CD14-positive monocyte (primary cell): Measurements from ENCODE around the gene ZNF423. TPM values are rescaled to one million over a fixed set of nuclear protein-coding genes. Genes with fewer than 3 reads are reported as not detected.

Experiments
- DNase-seq, 3 donors: peaks; one replicate each; pipeline ENCODE4 v3.0.0-alpha.2; 2011 to 2022
- H2AFZ ChIP-seq: 2 replicates; pipeline ENCODE4 v1.6.0; 2012; ENCODE audit warnings: mild to moderate bottlenecking, low read depth, low read length, inconsistent platforms; ENCODE audit not compliant: insufficient read depth, poor library complexity, severe bottlenecking
- H3K27ac ChIP-seq, 2 donors: 1 replicate in 1 of 2; 2 replicates in 1 of 2; pipeline ENCODE4 v1.5.1; 2012 to 2013; ENCODE audit warnings: low read length in 2 of 2, control low read depth in 1 of 2, inconsistent platforms in 1 of 2, low read depth in 1 of 2, mild to moderate bottlenecking in 1 of 2
- H3K27me3 ChIP-seq, 2 donors: one replicate each; pipeline versions ENCODE4 v1.6.0 to v1.6.1; 2011 to 2013; ENCODE audit warnings: low read length in 2 of 2; ENCODE audit not compliant: control insufficient read depth in 2 of 2, insufficient read depth in 2 of 2
- H3K36me3 ChIP-seq, 2 donors: replicated peaks in 1 of 2; 1 replicate in 1 of 2; 2 replicates in 1 of 2; pipeline versions ENCODE4 v1.5.1 to v1.6.1; 2012 to 2013; ENCODE audit warnings: low read length in 2 of 2, control low read depth in 1 of 2, inconsistent platforms in 1 of 2, mild to moderate bottlenecking in 1 of 2; ENCODE audit not compliant: insufficient read depth in 2 of 2, control insufficient read depth in 1 of 2
- H3K4me1 ChIP-seq, 2 donors: 1 replicate in 1 of 2; 2 replicates in 1 of 2; pipeline versions ENCODE4 v1.5.1 to v1.6.1; 2012 to 2013; ENCODE audit warnings: low read length in 2 of 2, control low read depth in 1 of 2, inconsistent platforms in 1 of 2, mild to moderate bottlenecking in 1 of 2, moderate library complexity in 1 of 2; ENCODE audit not compliant: insufficient read depth in 2 of 2, control insufficient read depth in 1 of 2
- H3K4me2 ChIP-seq: replicated peaks from 2 replicates; pipeline ENCODE3; 2012; ENCODE audit warnings: low read length, moderate library complexity, mild to moderate bottlenecking; ENCODE audit not compliant: poor library complexity, severe bottlenecking; ENCODE audit errors: extremely low read depth
- H3K4me3 ChIP-seq, 3 experiments: fragments of 200-600 bp in 1 of 3; sonication (generic) in 1 of 3; replicated peaks in 1 of 3; 1 replicate in 2 of 3; 2 replicates in 1 of 3; pipeline ENCODE4 v1.5.1; 2011 to 2013; ENCODE audit warnings: low read length in 3 of 3, mild to moderate bottlenecking in 3 of 3, control low read depth in 2 of 3, low read depth in 2 of 3, inconsistent platforms in 1 of 3, moderate library complexity in 1 of 3
- H3K79me2 ChIP-seq: 2 replicates; pipeline ENCODE4 v1.6.0; 2012; ENCODE audit warnings: mild to moderate bottlenecking, control low read depth, inconsistent platforms, low read length, moderate library complexity; ENCODE audit not compliant: insufficient read depth
- H3K9ac ChIP-seq: 2 replicates; pipeline ENCODE4 v1.6.0; 2017; ENCODE audit warnings: low read length, mild to moderate bottlenecking; ENCODE audit not compliant: insufficient read depth, poor library complexity, severe bottlenecking
- H3K9me3 ChIP-seq, 2 donors: replicated peaks in 1 of 2; 1 replicate in 1 of 2; 2 replicates in 1 of 2; pipeline versions ENCODE4 v1.5.1 to v1.6.1; 2012 to 2013; ENCODE audit warnings: low read length in 2 of 2, control low read depth in 1 of 2; ENCODE audit not compliant: control insufficient read depth in 1 of 2, insufficient read depth in 1 of 2
- H4K20me1 ChIP-seq: 2 replicates; pipeline ENCODE4 v1.6.0; 2012; ENCODE audit warnings: mild to moderate bottlenecking, low read length, control low read depth, moderate library complexity; ENCODE audit not compliant: insufficient read depth
- H3K27ac Mint-ChIP-seq, 7 donors: one replicate each; pipeline ENCODE4 v1.8.0; 2020; ENCODE audit warnings: mild to moderate bottlenecking in 7 of 7, mixed read lengths in 7 of 7, moderate library complexity in 6 of 7, inconsistent platforms in 2 of 7
- H3K27me3 Mint-ChIP-seq, 3 donors: one replicate each; pipeline ENCODE4 v1.8.0; 2021 to 2022; ENCODE audit warnings: low read depth in 3 of 3, mild to moderate bottlenecking in 3 of 3, mixed read lengths in 3 of 3, moderate library complexity in 3 of 3, inconsistent platforms in 1 of 3
- H3K36me3 Mint-ChIP-seq, 2 donors: one replicate each; pipeline ENCODE4 v1.8.0; 2020; ENCODE audit warnings: mixed read lengths in 2 of 2, inconsistent platforms in 1 of 2, mild to moderate bottlenecking in 1 of 2
- H3K4me1 Mint-ChIP-seq: one replicate; pipeline ENCODE4 v1.8.0; 2020; ENCODE audit warnings: mild to moderate bottlenecking, mixed read lengths
- H3K4me3 Mint-ChIP-seq, 2 donors: one replicate each; pipeline ENCODE4 v1.8.0; 2020; ENCODE audit warnings: mild to moderate bottlenecking in 2 of 2, mixed read lengths in 2 of 2, moderate library complexity in 1 of 2
- H3K9me3 Mint-ChIP-seq, 7 donors: one replicate each; pipeline ENCODE4 v1.8.0; 2020 to 2022; ENCODE audit warnings: mixed read lengths in 7 of 7, mild to moderate bottlenecking in 6 of 7, moderate library complexity in 6 of 7, inconsistent platforms in 2 of 7
- WGBS: methylation state at CpG from one replicate; pipeline ENCODE4 v1.1.5; 2013; ENCODE audit warnings: missing lambda C conversion rate; ENCODE audit not compliant: insufficient coverage; 5-methylcytosine and 5-hydroxymethylcytosine counted together
- intact Hi-C, 2 donors: fragments of 100-400 bp; cut with micrococcal nuclease; formaldehyde crosslinking; loops; one replicate each; pipeline versions ENCODE4 v1.15.0 to v1.15.1; 2023
- polyA plus RNA-seq, 3 donors: library from polyadenylated mRNA; depleted of rRNA in 1 of 3; unstranded in 2 of 3; stranded (reverse) in 1 of 3; fragments of 300-500 nt in 2 of 3; fragments of >200 nt in 1 of 3; fragmentation: Illumina TruSeq in 2 of 3; gene quantifications; 1 replicate in 2 of 3; 2 replicates in 1 of 3; pipeline ENCODE4 v1.2.3, GENCODE V29; 2012 to 2021
- TF ChIP-seq, protein P1 (sequence below): fragments of 200-600 bp; IDR thresholded peaks from one replicate; pipeline ENCODE4 v1.8.0; 2022; ENCODE audit warnings: antibody characterized with exemption, mild to moderate bottlenecking

The ZNF423 gene
- polyA plus RNA-seq, 3 donors, result not detected

DNA sequence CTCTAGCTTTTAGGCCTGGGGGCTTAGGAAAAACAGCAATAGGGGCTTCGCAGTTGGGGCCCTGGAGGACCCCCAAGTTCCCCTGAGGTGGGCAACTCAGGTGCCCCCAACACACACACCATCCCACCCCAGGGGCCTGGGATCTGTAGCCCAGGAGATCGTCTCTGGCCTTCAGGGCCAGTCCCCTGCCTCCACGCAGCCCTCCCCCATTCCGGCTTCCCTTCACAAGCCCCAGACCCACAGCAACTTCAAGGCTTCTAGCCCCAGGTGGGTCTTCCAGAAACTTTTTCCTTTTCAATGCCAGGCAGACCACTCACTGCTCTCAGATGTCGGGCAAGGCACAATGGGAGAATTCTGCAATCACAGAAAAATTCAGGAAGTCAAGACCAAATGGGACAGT lies 402.9 kb downstream of the ZNF423 start:
- peaks cover 6% of the 10 kb centered on the region for H3K4me1 Mint-ChIP-seq
- peaks cover 5 to 7% (median 6%) of the 10 kb centered on the region in 3 donors for H3K27me3 Mint-ChIP-seq
- no peaks in the 10 kb centered on the region for H3K36me3 Mint-ChIP-seq
- no peaks in the 10 kb centered on the region for H3K79me2 ChIP-seq
- no peaks in the 10 kb centered on the region for H3K36me3 ChIP-seq
- 93% methylated on average over 3 of the region's 5 CpGs for WGBS
- no peak overlapping the region for H3K4me3 Mint-ChIP-seq
- H3K4me3 ChIP-seq, result no peak overlapping the region
- intact Hi-C loops, result no loop called here
- no peak for DNase-seq
- no peaks in the 10 kb centered on the region for H3K9me3 ChIP-seq
- no peaks in the 10 kb centered on the region for H3K4me1 ChIP-seq
- H4K20me1 ChIP-seq, result no peaks in the 10 kb centered on the region
- H2AFZ ChIP-seq, result no peak overlapping the region
- H3K27ac Mint-ChIP-seq, result no peak overlapping the region
- TF ChIP-seq, protein P1, sequence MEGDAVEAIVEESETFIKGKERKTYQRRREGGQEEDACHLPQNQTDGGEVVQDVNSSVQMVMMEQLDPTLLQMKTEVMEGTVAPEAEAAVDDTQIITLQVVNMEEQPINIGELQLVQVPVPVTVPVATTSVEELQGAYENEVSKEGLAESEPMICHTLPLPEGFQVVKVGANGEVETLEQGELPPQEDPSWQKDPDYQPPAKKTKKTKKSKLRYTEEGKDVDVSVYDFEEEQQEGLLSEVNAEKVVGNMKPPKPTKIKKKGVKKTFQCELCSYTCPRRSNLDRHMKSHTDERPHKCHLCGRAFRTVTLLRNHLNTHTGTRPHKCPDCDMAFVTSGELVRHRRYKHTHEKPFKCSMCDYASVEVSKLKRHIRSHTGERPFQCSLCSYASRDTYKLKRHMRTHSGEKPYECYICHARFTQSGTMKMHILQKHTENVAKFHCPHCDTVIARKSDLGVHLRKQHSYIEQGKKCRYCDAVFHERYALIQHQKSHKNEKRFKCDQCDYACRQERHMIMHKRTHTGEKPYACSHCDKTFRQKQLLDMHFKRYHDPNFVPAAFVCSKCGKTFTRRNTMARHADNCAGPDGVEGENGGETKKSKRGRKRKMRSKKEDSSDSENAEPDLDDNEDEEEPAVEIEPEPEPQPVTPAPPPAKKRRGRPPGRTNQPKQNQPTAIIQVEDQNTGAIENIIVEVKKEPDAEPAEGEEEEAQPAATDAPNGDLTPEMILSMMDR, result no peak
- peaks cover 0 to 4% (median 0%) of the 10 kb centered on the region in 7 donors for H3K9me3 Mint-ChIP-seq
- no peak overlapping the region for H3K27ac ChIP-seq
- no peak overlapping the region for H3K9ac ChIP-seq
- H3K4me2 ChIP-seq, result no peak overlapping the region
- peaks cover 0 to 4% of the 10 kb centered on the region in 2 donors for H3K27me3 ChIP-seq

DNA sequence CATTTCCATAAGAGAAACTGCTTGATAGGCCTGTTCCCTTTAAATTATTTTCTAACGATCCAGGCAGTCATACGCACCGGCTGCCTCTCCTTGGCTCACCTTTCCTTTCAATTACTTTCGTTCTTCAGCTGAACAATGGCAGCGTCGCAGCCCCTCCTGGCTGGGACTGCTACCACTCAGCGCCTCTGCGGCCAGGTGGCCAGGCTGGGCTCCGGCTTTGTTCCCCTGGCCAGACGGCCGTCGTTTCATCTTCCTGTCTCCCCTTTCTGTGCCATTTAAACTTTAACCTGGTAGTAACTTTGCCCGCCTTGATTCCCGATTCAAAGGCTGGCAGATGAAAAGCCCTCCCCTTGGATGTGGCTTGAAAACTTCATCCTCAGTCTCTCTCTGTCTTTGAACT lies 403.3 kb downstream of the ZNF423 start:
- Histone ChIP-seq H2AFZ (no peak overlapping the region), H3K4me3 (no peak overlapping the region), H3K9me3 (no peaks in the 10 kb centered on the region), H3K4me2 (no peak overlapping the region), H3K27me3 (peaks cover 0 to 4% of the 10 kb centered on the region in 2 donors), H3K9ac (no peak overlapping the region), H3K36me3 (no peaks in the 10 kb centered on the region), H3K79me2 (no peaks in the 10 kb centered on the region), H4K20me1 (no peaks in the 10 kb centered on the region), H3K27ac (no peak overlapping the region), H3K4me1 (no peaks in the 10 kb centered on the region)
- no peak overlapping the region for H3K4me3 Mint-ChIP-seq
- H3K27me3 Mint-ChIP-seq, result peaks cover 5 to 7% (median 6%) of the 10 kb centered on the region in 3 donors
- TF ChIP-seq, protein P1, result no peak
- no peak overlapping the region for H3K27ac Mint-ChIP-seq
- intact Hi-C loops, result no loop called here
- no peak for DNase-seq
- WGBS, result 66% methylated on average over 11 of the region's 14 CpGs
- H3K36me3 Mint-ChIP-seq, result no peaks in the 10 kb centered on the region
- H3K9me3 Mint-ChIP-seq, result peaks cover 0 to 4% (median 0%) of the 10 kb centered on the region in 7 donors
- H3K4me1 Mint-ChIP-seq, result peaks cover 6% of the 10 kb centered on the region
